HG03432 (cell line): Measurements from ENCODE around the gene SENP2.
"Not testable (repeated sequence)": the region's sequence is repeated elsewhere in the genome, so short reads cannot be mapped to it uniquely, and the experiment has no call there.

Source experiments
- ATAC-seq: cut with Tn5 transposase; IDR thresholded peaks from one replicate; pipeline ENCODE4 v1.9.1; 2021; ENCODE audit warnings: mild to moderate bottlenecking, moderate library complexity; ENCODE audit not compliant: unreplicated experiment

The SENP2 gene

DNA sequence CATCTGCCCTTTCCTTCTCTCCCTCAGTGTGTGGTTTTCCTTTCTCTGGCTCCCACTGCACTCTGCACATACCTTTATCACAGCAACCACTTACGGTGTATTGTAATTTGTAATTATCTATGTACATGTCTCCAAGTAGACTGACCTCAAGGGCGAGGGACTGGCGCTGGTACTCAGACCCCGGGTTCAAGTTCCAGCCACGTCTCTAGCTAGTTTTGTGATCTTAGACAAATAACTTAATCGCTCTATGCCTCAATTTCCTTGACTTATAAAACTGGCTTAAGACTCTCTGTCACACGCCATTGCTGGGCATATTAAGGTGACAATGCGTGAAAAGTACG lies 607 bp upstream of the SENP2 start:
- ATAC-seq = no peak

GRCh38 chr3:185586686-185587039 lies 568 bp downstream of the SENP2 start:
- ATAC-seq = no peak

GRCh38 chr3:185594073-185594472 lies 8.0 kb downstream of the SENP2 start:
- ATAC-seq = no peak

DNA sequence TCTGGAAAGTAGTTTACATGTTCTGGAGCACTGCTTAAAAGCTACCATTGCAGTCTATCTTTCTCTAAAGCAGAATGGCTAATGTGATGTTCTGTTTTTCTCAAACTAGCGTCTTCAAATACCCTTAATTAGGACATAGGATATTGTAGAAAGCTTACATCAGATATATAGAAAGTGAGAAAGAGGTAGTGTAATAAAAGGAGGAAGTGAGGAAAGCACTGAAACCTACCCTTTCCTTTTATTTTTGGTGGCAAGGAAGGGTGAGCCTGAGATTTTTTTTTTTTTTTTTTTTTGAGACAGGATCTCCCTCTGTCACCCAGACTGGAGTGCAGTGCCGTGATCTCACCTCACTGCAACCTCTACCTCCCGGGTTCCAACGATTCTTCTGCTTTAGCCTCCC lies 9.4 kb downstream of the SENP2 start:
- ATAC-seq = no peak

- no peak for ATAC-seq
These were observed 19.5 kb downstream of the SENP2 start for GRCh38 chr3:185605566-185605965.

DNA sequence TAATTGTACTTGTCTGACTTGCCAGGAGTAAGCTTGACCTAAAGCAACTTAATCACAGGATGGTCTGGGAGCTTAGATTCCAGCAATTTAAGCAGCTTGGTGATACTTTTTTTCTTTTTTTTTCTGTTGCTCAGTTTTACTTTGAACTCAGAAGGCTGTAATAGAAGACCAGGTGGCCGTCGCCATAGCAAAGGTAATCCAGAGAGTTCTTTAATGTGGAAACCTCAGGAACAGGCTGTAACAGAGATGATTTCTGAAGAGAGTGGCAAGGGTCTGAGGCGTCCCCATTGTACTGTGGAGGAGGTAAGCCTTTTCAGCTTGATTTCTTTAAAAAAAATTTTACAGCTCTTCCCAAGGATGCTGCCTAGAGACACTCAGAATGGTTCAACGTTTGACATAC lies 20.1 kb downstream of the SENP2 start:
- ATAC-seq = no peak

DNA sequence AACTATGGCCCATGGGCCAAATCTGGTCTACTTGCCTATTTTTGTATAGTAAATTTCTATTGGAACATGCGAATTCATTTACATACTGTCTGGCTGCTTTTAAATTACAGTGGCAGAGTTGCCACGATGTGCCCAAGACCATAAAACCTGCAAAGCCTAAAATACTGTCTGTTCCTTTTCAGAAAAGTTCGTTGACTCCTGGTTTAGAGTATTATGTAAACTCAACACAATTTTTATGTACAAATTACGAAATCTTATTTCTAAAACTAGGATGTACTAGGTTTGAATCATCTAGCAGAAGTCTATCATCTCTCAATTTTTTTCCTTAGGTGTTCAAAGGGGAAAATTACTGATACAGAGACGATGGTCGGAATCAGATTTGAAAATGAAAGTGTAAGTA lies 26.9 kb downstream of the SENP2 start:
- ATAC-seq = no peak

DNA sequence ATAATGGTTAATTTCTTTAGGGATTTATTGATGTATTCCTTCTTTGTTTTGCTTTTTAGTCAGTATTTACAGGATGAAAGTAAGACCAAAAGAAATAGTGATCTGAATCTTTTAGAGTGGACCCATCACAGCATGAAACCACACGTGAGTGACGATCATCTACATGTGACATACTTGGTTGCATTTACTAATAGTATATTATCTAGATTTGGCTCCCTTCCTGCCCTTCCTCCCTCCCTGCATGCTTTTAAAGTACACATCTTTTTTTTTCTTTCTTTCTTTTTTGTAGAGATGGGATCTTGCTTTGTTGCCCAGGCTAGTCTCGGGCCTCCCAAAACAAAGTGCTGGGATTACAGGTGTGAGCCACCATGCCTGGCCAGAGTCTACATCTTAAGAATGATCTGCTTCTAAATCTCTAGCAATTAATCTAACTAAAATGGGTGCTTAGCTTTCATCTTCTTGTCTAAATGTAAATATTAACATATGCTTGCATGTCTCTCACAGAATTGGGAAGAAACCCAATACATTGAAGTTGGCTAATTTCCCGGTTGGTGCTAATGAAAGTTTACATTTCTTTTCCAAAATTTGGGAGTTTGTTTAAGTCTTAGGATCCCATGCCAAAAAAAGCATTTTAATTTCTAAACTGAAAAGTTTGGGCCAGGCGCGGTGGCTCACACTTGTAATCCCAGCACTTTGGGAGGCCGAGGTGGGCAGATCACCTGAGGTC lies 38.0 kb downstream of the SENP2 start:
- no peak for ATAC-seq

GRCh38 chr3:185625784-185626183 lies 39.7 kb downstream of the SENP2 start:
- ATAC-seq = no peak

- ATAC-seq = no peak
These were observed 43.6 kb downstream of the SENP2 start for GRCh38 chr3:185629554-185630181.

DNA sequence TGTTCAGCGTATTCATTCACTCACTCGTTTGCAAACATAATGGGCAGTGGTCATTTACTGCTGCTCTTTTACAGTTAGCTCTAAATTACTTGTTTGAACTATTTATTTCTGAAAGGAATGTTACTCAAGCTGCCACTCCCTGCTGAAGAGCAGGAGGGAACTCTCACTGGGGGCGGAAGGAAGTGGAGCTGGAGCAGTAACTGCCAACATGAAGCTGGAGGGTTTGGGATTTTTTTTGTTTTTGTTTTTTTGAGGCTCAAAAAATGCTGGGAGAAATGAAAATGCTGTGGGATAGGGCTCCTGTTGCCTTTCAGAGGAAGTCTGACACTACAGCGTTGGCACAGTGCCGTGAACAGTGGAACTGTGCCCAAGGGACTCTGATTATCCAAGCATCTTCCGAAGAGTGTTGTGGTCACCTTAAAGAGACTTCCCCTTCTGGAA lies 44.1 kb downstream of the SENP2 start:
- no peak for ATAC-seq

DNA sequence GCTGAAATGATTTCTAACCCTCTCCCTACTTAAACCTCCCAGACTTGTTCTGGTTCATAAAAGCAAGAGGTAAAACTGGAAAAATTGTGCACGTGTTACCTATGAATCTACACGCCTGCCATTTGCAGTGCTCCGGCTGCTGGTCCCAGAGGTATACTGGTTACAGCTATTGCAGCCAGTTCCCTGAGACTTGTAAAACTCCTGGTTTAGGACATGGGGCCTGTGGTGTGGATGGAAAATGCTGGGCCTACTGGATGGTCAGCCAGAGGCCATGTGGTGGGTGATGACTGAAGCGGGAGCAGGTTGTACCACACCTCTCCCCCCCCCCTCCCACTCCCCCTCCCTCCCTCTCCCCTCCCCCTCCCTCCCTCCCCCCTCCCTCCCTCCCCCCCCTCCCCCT lies 45.0 kb downstream of the SENP2 start:
- ATAC-seq = no peak

- no peak for ATAC-seq
These were observed 45.6 kb downstream of the SENP2 start for GRCh38 chr3:185631508-185632206.

- no peak for ATAC-seq
These were observed 46.9 kb downstream of the SENP2 start for GRCh38 chr3:185632996-185633395.

- ATAC-seq = no peak
These were observed 51.3 kb downstream of the SENP2 start for GRCh38 chr3:185637388-185637787.

GRCh38 chr3:185638651-185639050 lies 52.6 kb downstream of the SENP2 start:
- not testable (repeated sequence) for ATAC-seq

- ATAC-seq = no peak
These were observed 53.6 kb downstream of the SENP2 start for GRCh38 chr3:185639632-185640206.

DNA sequence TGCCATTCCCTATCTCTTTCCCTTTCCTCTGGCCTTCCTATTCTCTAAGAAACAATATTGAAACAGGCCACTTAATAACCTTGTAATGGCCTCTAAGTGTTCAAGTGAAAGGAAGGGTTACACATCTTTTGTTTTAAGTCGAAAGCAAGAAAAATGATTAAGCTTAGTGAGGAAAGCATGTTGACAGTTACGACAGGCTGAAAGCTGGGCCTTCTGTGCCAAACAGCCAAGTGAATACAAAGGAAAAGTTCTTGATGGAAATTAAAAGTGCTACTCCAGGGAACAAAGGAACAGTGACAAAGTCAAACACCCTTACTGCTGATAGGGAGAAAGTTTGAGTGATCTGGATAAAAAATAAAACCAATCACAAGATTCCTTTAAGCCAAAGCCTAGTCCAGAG lies 54.2 kb downstream of the SENP2 start:
- no peak for ATAC-seq

- not testable (repeated sequence) for ATAC-seq
These were observed 59.1 kb downstream of the SENP2 start for GRCh38 chr3:185645191-185645590.

DNA sequence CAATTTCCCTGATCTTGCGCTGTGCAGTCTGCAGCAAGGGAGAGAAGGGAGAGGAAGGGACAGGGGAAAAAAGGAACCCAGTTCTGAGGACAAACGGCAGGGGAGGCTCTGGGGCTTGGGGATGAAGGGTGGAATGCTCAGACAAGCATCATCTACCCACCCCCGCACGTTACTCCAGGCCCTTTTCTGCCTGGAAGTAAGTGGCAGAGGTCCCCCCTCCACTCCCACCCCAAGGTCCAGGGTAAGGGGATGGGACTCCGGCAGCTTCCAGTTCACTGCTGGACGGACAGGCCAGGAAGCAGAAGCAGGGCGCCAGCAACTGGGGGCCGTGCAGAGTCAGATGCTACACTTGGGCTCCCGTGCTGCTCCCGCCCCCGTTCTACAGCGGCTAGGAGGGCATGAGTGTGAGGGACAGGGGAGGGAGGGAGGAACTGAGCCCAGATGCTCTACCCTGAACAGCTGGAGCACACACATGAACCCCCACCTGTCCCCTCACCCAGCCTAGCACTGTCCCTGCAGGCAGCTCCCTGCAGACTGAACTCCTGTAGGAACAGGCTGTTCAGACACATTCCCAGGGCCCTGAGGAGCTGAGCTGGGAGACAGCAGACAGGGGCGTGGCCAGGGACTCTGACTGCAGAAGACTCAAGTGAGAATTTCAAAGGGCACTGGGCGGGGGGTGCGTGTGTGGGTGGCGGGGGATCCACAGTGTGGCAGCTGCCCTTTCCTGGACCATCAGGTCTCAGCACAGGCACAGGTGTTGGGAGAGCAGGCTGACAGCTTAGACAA lies 59.7 kb downstream of the SENP2 start:
- no peak for ATAC-seq
